GM19328 (cell line): Measurements from ENCODE around the gene PTPRK.

Experiments used
- ATAC-seq: cut with Tn5 transposase; IDR thresholded peaks from one replicate; pipeline ENCODE4 v1.9.1; 2021; ENCODE audit warnings: mild to moderate bottlenecking, moderate library complexity; ENCODE audit not compliant: unreplicated experiment

PTPRK gene

GRCh38 chr6:128520436-128521281, at the start of gene PTPRK:
TSS of gene PTPRK (minus strand) at chr6:128520599. CDS start at chr6:128520358, 241 bp downstream.
- peak; percentile 95 for ATAC-seq

- no peak for ATAC-seq
Measured at GRCh38 chr6:128567029-128567428, 46.6 kb upstream of the PTPRK start.

GRCh38 chr6:128560966-128561365, 40.6 kb upstream of the PTPRK start:
- ATAC-seq: no peak

DNA sequence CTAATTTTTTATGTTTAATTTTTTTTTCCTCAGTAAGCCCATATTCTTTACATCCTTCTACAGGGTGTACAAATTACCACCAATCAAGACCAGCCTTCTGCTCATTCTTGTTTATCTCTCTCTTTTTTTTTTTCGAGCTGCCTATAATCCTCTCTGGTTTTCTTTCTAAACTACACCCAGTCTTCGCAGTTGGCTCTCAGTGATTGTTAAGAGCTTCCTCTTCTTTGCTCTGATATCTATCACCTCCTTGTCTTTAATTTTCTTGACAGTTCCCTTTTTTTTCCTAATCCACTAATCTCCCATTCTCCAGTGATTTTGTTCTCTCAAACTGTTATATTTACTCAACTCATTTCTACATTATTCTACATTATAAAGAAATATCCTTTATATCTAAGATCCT, 38.5 kb upstream of the PTPRK start:
- ATAC-seq: no peak

DNA sequence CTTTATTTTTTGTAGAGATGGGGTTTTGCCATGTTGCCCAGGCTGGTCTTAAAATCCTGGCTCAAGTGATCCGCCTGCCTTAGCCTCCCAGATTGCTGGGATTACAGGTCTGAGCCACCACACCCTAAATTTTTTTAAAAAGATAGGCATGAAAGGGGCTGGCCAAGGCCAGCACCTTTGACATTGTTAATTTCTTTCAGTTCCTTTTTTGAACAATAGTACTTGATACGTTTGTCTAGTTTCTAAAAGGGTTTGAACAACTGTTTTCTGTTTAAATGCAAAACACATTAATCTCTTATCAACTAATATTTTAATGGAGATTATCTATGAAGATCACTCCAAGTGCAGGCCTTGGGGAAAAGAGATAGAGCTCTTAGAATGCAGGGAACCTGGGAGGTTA, 37.6 kb upstream of the PTPRK start:
- ATAC-seq: no peak

DNA sequence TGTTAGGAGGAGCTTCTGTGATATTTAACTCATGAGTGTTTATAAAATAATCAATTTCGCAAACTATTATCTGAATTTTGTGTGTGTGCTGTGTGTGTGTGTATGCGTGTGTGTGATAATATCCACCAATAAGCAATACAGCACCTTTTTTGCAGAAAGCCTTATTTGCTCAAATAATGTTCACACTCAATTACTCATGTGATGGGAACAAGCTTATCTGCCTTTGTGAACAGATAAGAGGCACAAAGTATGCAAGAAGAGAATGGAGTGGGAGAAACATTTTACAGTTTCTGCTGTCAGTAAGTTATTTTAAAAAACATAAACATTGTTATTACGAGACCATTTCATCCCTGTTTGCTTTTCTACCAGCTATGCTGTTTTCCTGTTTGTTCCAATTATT, 36.7 kb upstream of the PTPRK start:
- ATAC-seq: no peak

GRCh38 chr6:128554302-128554701, 33.9 kb upstream of the PTPRK start:
- no peak for ATAC-seq

DNA sequence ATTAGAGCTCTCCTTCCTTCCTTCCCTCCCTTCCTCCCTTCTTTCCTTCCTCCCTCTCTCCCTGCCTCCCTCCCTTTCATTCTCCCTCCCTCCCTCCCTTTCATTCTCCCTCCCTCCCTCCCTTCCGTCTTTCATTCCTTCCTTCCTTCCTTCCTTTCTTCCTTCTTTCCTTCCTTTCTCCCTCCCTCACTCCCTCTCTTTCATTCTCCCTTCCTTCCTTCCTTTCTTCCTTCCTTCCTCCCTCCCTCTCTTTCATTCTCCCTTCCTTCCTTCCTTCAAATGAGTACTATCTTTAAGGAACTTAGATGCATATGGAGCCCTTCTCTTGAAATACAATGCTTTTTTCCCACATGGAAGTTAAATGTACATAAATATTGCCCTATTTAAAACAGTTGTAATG, 20.9 kb upstream of the PTPRK start:
- no peak for ATAC-seq

- no peak for ATAC-seq
Measured at GRCh38 chr6:128538763-128539162, 18.4 kb upstream of the PTPRK start.

GRCh38 chr6:128532827-128533226, 12.4 kb upstream of the PTPRK start:
- ATAC-seq: no peak

- no peak for ATAC-seq
Measured at GRCh38 chr6:128532136-128532535, 11.7 kb upstream of the PTPRK start.

- no peak for ATAC-seq
Measured at GRCh38 chr6:128531696-128532095, 11.3 kb upstream of the PTPRK start.

DNA sequence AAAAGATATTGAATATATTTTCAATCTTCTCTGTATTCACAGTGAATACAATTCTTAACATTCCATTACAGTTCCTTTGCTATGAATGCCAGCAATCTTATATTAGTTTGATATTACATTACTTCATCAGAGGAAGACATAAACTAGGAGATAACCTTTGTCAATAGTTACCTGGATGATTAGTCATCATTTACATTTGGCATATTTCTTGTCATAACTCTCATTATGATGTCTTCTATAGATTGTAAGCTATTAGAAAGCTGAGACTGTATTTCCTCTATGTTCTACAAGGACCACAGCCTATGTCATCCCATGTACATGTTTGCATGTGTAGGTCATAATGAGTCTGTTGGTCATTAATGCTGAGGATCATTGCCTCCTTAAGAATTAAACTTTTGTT, 7.8 kb upstream of the PTPRK start:
- no peak for ATAC-seq

- ATAC-seq: no peak
Measured at GRCh38 chr6:128527375-128527774, 7.0 kb upstream of the PTPRK start.

GRCh38 chr6:128526152-128526914, 5.9 kb upstream of the PTPRK start:
- ATAC-seq: no peak

DNA sequence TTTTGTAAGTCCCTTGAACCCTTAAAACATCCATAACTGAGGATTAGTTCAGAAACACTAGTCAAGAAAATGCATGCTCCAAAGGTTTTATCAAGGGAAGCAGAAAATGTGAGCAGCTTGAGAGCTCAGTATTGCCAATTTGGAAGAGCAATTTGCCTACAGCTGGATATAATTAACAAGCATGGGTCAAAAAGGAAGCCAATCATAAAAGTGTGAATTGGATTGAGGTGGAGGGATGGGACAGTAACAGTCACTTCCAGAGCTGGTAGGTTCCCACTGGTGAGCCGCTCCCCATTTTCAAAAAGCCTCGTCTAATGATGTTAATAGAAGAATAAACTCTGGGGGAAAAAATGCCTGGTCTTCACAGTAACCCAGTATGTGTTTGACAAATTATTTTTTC, 5.0 kb upstream of the PTPRK start:
- ATAC-seq: no peak

DNA sequence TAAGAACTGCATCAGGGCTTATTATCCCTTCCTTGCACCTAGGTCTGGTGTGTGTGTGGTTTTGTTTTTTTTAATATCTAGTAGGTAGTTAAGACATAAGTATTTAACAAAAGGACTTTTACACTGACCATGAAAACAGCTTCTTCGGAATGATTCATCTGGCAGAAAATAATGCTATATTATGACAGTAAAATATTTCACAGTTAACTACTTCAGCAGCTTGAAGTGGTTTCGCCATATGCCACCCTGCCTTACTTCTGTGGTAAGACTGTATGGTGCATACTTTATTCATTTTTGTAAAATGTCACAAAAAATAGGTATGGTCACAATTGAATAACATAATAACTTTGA, 858 bp upstream of the PTPRK start:
- no peak for ATAC-seq

- peak; percentile 23 for ATAC-seq
Measured at GRCh38 chr6:128519931-128520435, 416 bp downstream of the PTPRK start.

GRCh38 chr6:128519132-128519930, 1.1 kb downstream of the PTPRK start:
- ATAC-seq: no peak

GRCh38 chr6:128518434-128519131, 1.8 kb downstream of the PTPRK start:
- no peak for ATAC-seq

- no peak for ATAC-seq
Measured at GRCh38 chr6:128517124-128517523, 3.3 kb downstream of the PTPRK start.
